Activated gamma-delta T cell treated with anti-CD3 and anti-CD28 coated beads, Interleukin-2, amount 50 U/mL, for 16 hours (primary cell): ENCODE measurements around the gene OR52E1.

Experiments
- DNase-seq: peaks from one replicate; pipeline ENCODE4 v3.0.0-alpha.2; 2020; ENCODE audit warnings: low read depth

The OR52E1 gene

GRCh38 chr11:5117588-5117987, 48.2 kb downstream of the OR52E1 start:
- no peak for DNase-seq

- no peak for DNase-seq
Measured at GRCh38 chr11:5118893-5119292, 49.5 kb downstream of the OR52E1 start.
